T47D (cell line): ENCODE data around the gene USP43.
A peak's percentile ranks its signal among the peaks of the same experiment; 100 is the strongest.

Experiments used
- DNase-seq, 2 experiments: peaks; one replicate each; pipeline versions ENCODE4 v3.0.0 to v3.0.0-alpha.2; 2011 to 2012; ENCODE audit warnings: low read depth in 1 of 2, low spot score in 1 of 2
- JUND ChIP-seq: IDR thresholded peaks from 2 replicates; pipeline ENCODE4 v1.6.1; 2012; ENCODE audit warnings: low read depth
- in situ Hi-C: cut with HindIII; loops from 2 replicates; pipeline ENCODE4 v1.10.0; 2016; ENCODE audit warnings: low sequenced_read_pairs, low pct_unique_long_range_greater_than_20kb

USP43 gene

GRCh38 chr17:9670596-9670995 is 25.3 kb downstream of the USP43 start:
- in situ Hi-C loops = no loop called here
- TF ChIP-seq JUND = no peak
- no peak for DNase-seq

DNA sequence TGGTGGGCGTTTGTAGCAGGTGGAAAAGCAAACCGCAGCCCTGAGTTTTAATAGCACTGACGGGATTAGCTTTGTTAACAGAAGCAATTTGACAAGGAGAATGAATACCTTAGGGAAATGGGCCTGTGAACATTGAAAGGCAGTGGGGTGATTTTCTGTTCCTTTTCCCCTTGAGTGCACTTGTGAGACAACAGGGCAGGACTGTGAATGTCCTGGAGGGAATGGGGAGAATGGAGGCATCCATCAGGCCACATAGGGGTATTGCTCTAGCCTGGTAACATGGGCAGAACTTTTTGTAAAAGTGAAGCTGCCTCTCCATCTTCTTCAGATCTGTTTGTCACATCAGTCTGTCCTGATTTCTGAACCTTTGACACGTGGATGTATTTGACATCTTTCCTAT is 26.2 kb downstream of the USP43 start:
- in situ Hi-C loops = no loop called here
- TF ChIP-seq JUND = no peak

DNA sequence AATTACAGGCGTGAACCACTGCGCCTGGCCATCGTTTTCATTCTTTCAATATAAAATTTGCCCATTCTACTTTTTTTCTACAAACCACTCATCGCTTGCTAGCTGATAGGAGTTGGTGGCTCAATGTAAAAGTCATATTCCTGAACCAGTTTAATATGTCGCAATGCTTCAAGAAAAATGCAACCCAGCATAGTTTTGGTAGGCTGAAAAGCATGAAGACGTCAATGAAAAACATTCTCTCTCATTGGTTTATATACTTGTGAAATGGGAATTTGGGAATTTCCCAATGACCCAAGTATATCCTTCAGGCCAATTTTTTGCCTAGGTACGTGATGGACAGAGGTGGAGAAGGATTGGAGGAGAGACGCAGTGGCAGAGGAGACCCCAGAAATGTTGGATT is 26.9 kb downstream of the USP43 start:
- in situ Hi-C loops = no loop called here
- no peak for DNase-seq
- TF ChIP-seq JUND = no peak

More for the DNA sequence above, 26.2 kb downstream of the USP43 start:
- no peak for DNase-seq

- peak in 1 of 2 experiments; percentile 40 for DNase-seq
- no peak for TF ChIP-seq JUND
- in situ Hi-C loops = no loop called here
These were observed 27.4 kb downstream of the USP43 start for GRCh38 chr17:9672691-9673090.

- DNase-seq = peak in 1 of 2 experiments; percentile 34
- TF ChIP-seq JUND = no peak
- in situ Hi-C loops = no loop called here
These were observed 30.8 kb downstream of the USP43 start for GRCh38 chr17:9676084-9676483.

GRCh38 chr17:9676820-9677310 is 31.5 kb downstream of the USP43 start:
- DNase-seq = no peak
- in situ Hi-C loops = no loop called here
- no peak for TF ChIP-seq JUND

GRCh38 chr17:9677411-9677810 is 32.1 kb downstream of the USP43 start:
- in situ Hi-C loops = no loop called here
- no peak for TF ChIP-seq JUND
- DNase-seq = no peak

DNA sequence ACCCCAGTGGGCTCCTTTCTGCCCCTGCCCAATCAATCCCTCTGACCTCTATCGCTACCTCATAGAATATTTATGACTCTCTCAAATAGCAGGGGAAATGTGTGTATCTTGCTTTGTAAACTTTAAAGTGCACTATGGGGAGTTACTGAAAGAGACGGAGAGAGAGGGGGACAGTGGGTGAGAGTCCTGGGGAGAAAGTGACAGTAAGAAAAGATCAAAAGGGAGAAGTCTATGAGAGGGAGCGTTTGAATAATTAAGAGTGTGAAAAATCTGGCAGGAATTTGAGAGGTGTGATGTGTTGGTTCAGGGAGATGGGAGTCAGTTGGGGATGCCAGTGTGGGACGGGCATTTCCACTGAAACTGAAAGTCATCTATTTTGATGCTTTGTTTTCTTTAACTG is 32.6 kb downstream of the USP43 start:
- in situ Hi-C loops = no loop called here
- DNase-seq = no peak
- TF ChIP-seq JUND = no peak

DNA sequence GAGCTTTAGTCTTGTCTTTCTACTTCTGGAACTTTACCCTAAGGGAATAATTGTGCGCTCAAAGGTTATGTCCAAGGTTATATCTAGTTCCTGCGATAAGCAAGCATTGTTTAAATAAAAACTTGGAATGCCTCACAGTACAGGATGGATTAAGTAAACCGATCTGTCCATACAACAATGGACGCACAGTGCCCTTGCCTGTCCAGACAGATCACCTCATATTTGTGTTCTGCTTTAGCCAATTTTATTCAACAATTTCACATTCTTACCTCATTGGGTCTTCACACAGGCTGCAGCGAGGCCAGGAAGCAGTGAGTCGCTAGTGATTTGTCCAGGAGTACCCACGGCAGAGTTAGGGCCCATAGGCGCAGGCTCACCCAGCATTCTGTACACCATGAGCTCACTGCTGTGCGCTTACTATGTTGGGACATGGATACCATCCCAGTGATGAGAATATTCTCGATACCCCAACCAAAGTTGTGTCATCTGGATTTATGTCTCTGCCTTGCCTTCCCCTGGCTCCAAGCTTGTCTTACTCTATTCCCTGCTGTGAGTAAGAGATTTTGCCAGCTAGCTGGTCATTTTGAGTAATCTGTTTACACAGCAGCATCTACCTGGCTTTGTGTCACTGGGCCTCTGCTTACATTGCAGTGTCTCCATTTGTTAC is 39.8 kb downstream of the USP43 start:
- in situ Hi-C loops = no loop called here
- TF ChIP-seq JUND = no peak
- DNase-seq = no peak

GRCh38 chr17:9693755-9694154 is 48.4 kb downstream of the USP43 start:
- in situ Hi-C loops = no loop called here
- no peak for DNase-seq
- no peak for TF ChIP-seq JUND

GRCh38 chr17:9696279-9697044 is 51.1 kb downstream of the USP43 start:
- in situ Hi-C loops = no loop called here
- DNase-seq = peak in 1 of 2 experiments; percentile 23
- no peak for TF ChIP-seq JUND

GRCh38 chr17:9700136-9700535 is 54.8 kb downstream of the USP43 start:
- DNase-seq = no peak
- in situ Hi-C loops = no loop called here
- TF ChIP-seq JUND = no peak

DNA sequence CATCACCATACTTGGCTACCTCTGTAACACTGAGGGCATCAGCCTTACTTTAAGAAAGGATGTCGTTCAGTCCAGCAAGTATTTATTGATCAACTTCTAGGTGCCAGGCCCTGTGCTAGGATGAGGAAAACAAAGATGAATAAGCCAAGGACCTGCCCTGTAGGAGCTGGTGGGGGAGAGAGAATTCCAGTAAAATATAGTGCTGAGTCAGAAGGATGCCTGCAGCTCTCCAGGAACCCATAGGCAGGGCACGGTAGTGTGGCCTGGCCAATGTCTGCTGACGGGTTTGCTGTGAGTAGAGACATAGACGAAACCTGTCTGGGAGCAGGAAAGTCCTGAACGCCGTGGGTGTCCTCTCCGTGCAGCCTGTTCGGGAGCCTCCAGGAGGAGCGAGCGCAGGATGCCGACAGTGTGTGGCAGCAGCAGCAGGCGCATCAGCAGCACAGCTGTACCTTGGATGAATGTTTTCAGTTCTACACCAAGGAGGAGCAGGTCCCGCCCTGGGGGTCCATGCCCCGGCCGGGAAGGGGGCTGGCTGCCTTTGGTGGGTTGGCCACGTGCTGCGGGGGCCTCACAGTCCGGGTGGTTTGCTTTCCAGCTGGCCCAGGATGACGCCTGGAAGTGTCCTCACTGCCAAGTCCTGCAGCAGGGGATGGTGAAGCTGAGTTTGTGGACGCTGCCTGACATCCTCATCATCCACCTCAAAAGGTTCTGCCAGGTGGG is 55.6 kb downstream of the USP43 start:
- in situ Hi-C loops = no loop called here
- DNase-seq = no peak
- TF ChIP-seq JUND = no peak
